Measurements from ENCODE around the gene ORMDL3.
A peak's percentile ranks its signal among the peaks of the same experiment; 100 is the strongest.
"Not testable (repeated sequence)": the region's sequence is repeated elsewhere in the genome, so short reads cannot be mapped to it uniquely, and the experiment has no call there.

Gene ORMDL3

DNA sequence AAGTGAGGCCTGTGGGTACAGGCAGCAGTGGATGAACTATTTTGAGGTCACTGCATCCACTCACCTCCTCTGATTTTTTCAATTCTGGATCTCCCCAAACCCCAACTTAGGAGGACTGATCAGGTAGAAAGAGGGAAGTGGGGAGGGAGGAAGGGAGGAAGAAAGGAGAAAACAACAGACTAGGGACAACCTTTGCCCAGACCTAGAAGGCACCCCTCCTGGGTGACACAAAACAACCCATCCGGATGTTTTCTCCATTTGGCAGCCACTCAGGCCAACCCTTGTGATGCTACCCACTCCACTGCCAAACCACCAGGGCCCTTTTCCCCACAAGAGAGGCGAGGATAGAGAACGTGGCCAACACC is 2.7 kb downstream of the ORMDL3 start:
- no peak for DNase-seq (ENCODE audit: low spot score)

DNA sequence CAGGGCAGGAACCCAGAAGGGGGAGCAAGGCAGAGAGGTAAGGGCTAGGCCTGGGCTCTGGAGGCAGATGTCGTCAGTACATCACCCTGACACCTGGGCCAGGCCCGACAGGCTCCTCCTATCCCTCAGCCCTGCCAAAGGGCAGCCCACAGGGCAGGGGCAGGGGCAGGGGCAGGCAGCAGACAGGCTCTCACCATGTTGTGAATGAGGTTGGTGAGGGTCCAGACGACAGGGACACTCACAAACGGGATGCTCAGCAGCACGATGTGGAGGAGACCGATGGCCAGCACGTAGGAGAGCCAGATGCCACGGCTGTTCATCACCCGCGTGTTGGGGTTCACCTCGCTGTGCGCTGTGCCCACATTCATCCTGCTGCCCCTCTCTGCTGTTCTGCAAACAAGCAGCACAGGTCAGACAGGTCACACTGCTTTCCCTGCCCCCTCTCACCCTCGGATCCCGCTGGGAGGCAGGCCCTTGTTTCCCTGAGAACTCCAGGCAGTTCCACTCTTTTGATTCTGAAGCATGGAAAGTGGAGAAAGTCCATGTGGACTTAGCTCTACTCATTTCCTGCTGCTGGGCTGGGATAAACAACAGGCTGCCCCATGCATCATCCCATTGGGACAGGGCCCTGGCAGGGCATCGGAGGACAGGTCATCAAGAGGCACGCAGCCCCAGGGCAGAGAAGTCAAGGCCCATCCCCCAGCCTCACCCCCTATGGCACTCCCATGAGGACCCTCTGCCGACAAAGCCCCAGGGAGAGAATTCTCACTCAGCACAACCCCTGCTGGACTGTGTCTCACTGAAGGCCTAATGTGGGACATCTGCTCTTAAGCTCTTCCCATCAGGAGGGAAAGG is 3.3 kb downstream of the ORMDL3 start:
- DNase-seq (ENCODE audit: low spot score), result peak; percentile 41

- no peak for DNase-seq (ENCODE audit: low spot score)
These were observed 4.2 kb downstream of the ORMDL3 start for GRCh38 chr17:39923230-39923629.

DNA sequence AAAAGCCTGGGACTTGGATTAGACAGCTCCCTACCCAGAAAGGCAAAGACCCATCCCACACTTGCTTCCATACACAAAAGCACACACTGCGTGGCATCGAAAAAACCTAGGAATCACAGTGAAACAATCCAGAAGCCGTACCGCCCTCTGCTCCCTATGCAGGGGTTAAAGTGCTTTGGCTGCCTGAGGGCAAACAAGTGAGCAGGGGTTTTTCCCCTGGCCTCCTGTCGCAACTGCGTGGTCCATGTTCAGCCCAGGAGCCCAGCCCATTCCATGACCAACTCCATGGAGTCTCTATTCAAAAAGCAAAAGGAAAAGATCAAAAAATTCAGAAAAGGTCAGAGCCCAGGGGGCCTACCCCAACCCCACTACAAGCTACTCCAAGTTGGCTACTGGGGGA is 5.4 kb downstream of the ORMDL3 start:
- no peak for DNase-seq (ENCODE audit: low spot score)

DNA sequence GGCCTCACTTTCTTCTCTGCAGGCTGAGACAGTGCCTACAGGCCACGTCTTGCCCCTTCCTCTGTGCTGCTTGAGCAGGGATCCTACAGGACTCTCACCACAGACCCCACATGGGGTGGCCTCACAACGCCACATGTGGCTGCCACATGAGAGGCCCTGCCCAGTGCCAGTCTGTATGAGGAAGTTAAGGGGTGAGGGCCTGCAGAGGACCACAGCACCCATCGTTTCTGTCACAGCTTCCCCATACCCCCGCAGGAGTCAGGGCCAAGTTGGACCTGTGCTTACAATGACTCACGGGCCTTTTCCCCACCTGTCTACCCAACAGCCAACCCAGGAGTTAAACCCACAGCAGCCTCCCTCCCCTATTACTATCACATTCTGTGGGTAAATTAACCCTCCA is 6.1 kb downstream of the ORMDL3 start:
- DNase-seq (ENCODE audit: low spot score), result no peak

GRCh38 chr17:39920218-39921210 is 6.9 kb downstream of the ORMDL3 start:
- no peak for DNase-seq (ENCODE audit: low spot score)

DNA sequence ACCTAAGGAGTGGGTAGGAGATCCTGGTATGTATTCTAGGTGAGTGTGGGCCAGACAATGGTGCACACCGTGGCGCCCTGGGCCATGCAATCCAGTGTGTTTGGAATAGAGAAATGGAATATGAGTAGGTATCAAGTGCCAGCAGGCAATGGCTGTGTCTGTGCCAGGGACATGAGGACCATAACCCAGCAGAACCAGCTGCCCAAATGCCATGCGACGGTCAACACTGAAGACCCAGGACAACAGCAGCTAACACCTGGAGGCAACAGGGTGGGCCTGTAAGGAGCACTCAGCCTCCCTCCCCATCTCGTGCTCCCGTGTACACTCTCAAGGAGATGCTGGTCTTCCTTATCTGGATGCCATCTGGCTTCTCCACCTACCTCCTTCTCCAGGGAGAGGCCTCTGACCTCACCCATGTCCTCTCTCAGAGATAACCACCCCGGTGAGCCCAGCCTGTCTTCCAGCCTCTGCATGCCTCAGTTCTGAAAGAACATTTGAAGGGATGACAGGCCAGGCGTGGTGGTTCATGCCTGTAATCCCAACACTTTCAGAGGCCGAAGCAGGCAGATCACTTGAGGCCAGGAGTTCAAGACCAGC is 8.2 kb downstream of the ORMDL3 start:
- no peak for DNase-seq (ENCODE audit: low spot score)

- peak; percentile 30 for DNase-seq (ENCODE audit: low spot score)
These were observed 10.5 kb downstream of the ORMDL3 start for GRCh38 chr17:39916918-39917317.

GRCh38 chr17:39915559-39915958 is 11.8 kb downstream of the ORMDL3 start:
- DNase-seq (ENCODE audit: low spot score), result no peak

GRCh38 chr17:39913989-39914388 is 13.4 kb downstream of the ORMDL3 start:
- no peak for DNase-seq (ENCODE audit: low spot score)

GRCh38 chr17:39908789-39909352 is 18.5 kb downstream of the ORMDL3 start:
- DNase-seq (ENCODE audit: low spot score), result no peak

DNA sequence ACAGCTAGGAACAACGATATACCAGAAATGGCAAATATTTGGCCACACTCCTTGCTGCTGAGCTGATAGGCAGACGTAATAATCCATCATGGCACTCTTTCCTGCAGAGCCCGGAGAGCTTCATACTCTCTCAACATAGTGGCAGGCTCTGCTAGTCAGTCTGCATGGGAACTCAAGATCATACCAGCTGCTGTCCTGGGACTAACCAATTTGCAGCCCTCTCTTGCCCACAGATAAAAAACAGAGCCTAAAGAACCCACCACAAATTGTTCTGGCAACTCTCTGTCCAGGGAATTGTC is 22.5 kb downstream of the ORMDL3 start:
- no peak for DNase-seq (ENCODE audit: low spot score)

DNA sequence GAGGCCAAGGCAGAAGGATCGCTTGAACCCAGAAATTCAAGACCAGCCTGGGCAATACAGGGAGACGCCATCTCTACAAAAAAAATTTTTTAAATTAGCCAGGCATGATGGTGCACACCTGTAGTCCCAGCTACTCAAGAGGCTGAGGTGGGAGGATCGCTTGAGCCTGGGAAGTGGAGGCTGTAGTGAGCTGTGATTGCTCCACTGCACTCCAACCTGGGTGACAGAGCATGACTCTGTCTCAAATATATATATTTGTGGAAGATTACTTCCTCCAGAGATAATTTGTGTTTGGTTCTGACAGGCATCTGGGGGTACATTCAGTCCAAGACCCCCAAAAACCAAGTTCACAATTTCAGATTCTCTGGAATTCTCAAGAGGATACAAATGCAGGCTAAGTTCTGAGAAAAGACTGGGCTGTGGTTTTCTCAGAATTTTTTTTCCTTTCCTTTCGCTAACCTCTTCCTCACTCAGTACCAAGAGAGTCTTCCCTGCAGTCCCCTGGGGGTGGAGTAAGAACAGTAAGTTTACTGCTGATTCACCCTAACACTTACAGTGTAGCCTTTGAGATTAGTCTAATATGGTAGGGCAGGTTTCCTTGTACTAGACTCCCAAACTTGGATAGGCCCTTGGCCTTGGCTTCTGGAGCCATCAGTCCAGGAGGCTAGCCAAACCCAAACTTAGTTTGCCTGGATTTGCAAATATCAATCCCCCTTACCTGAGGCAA is 24.1 kb downstream of the ORMDL3 start:
- peak; percentile 3 for DNase-seq (ENCODE audit: low spot score)

GRCh38 chr17:39902027-39902426 is 25.4 kb downstream of the ORMDL3 start:
- not testable (repeated sequence) for DNase-seq (ENCODE audit: low spot score)

DNA sequence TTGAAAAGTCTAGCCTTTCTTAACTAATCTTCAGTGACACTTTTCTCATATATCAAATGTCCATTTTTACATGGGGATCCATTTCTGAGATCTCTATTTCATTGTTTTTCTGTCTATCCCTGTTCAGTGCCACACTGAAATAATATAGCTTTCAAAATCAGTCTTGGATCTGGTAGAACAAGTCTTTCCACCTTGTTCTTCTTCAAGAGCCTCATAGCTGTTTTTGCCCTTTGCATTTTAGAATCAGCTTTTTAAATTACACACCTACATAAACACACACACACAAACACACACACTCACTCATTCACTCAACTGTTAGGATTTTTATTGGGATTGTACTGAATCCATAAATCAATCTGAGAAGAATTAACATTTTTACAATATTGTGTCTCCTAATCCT is 28.2 kb downstream of the ORMDL3 start:
- DNase-seq (ENCODE audit: low spot score), result no peak

- DNase-seq (ENCODE audit: low spot score), result no peak
These were observed 29.3 kb downstream of the ORMDL3 start for GRCh38 chr17:39898088-39898487.

GRCh38 chr17:39894681-39895376 is 32.6 kb downstream of the ORMDL3 start:
- no peak for DNase-seq (ENCODE audit: low spot score)

DNA sequence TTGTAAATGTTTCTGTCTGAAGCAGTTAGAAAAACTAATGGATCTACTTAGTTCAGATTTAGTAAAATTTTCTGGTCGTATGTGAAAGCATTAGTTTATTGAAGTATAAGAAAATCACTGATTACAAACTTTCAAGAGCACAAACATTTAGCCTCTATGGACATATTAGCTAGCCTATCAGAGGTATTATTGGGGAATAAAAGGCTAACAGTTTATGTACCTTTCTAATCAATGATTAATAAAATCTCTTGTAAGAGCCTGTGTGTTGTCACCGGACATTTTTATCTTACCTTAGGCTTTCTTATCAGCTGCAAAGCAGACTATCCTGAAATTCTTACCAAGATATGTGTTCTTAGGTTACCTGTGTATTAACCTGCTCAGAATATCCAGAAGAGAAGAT is 38.2 kb downstream of the ORMDL3 start:
- DNase-seq (ENCODE audit: low spot score), result no peak

GRCh38 chr17:39887078-39887477 is 40.3 kb downstream of the ORMDL3 start:
- no peak for DNase-seq (ENCODE audit: low spot score)

GRCh38 chr17:39886102-39886501 is 41.3 kb downstream of the ORMDL3 start:
- DNase-seq (ENCODE audit: low spot score), result not testable (repeated sequence)

- no peak for DNase-seq (ENCODE audit: low spot score)
These were observed 54.6 kb downstream of the ORMDL3 start for GRCh38 chr17:39872751-39873150.

Data from AG20443 (cell line).